Coronary artery (tissue), 2 donors: ENCODE measurements around the gene ZNF280D.

Experiments used
- DNase-seq: peaks from one replicate; pipeline ENCODE4 v3.0.0-alpha.2; 2017; ENCODE audit warnings: low spot score
- H3K27ac ChIP-seq, 2 donors: fragments of 200-600 bp; sonication (generic); one replicate each; pipeline ENCODE4 v1.5.1; 2016 to 2019
- H3K4me3 ChIP-seq: fragments of 200-600 bp; sonication (generic); 2 replicates; pipeline ENCODE4 v1.5.1; 2016; ENCODE audit warnings: mild to moderate bottlenecking, moderate library complexity
- CTCF ChIP-seq: fragments of 200-600 bp; sonication (generic); IDR thresholded peaks from one replicate; pipeline ENCODE4 v1.5.1; 2019; ENCODE audit warnings: antibody characterized with exemption

ZNF280D gene

GRCh38 chr15:56744701-56745683, 11.7 kb upstream of the ZNF280D start:
- TF ChIP-seq CTCF, result no peak
- no peak overlapping the region for H3K27ac ChIP-seq
- no peak for DNase-seq
- no peak overlapping the region for H3K4me3 ChIP-seq

GRCh38 chr15:56741541-56741940, 8.2 kb upstream of the ZNF280D start:
- no peak for TF ChIP-seq CTCF
- DNase-seq, result no peak
- no peak overlapping the region for H3K27ac ChIP-seq
- no peak overlapping the region for H3K4me3 ChIP-seq

GRCh38 chr15:56739964-56740640, 6.8 kb upstream of the ZNF280D start:
- TF ChIP-seq CTCF, result no peak
- Histone ChIP-seq H3K4me3 (no peak overlapping the region), H3K27ac (no peak overlapping the region)
- DNase-seq, result no peak

GRCh38 chr15:56739474-56739873, 6.2 kb upstream of the ZNF280D start:
- DNase-seq, result no peak
- Histone ChIP-seq H3K27ac (no peak overlapping the region), H3K4me3 (no peak overlapping the region)
- TF ChIP-seq CTCF, result no peak

- DNase-seq, result no peak
- TF ChIP-seq CTCF, result no peak
- Histone ChIP-seq H3K27ac (no peak overlapping the region), H3K4me3 (no peak overlapping the region)
Measured at GRCh38 chr15:56737791-56738190, 4.5 kb upstream of the ZNF280D start.

GRCh38 chr15:56736881-56737707, 3.8 kb upstream of the ZNF280D start:
- Histone ChIP-seq H3K27ac (no peak overlapping the region), H3K4me3 (no peak overlapping the region)
- DNase-seq, result no peak
- no peak for TF ChIP-seq CTCF
